OCI-LY7 (cell line): ENCODE results near the gene CGNL1.

Experiments
- EZH2phosphoT487 ChIP-seq: fragments of 200-600 bp; sonication (generic); IDR thresholded peaks from 2 replicates; pipeline ENCODE4 v1.6.1; 2018; ENCODE audit warnings: low read depth, borderline replicate concordance, mild to moderate bottlenecking, mixed run types, antibody characterized with exemption, low read length, moderate library complexity, mixed read lengths
- TF ChIP-seq, protein P1 (sequence below): fragments of 200-600 bp; sonication (generic); conservative IDR thresholded peaks from 2 replicates; pipeline ENCODE4 v1.5.1; 2014; ENCODE audit warnings: mild to moderate bottlenecking, antibody characterized with exemption, low read length, moderate library complexity, mixed read lengths

- TF ChIP-seq, protein P1, sequence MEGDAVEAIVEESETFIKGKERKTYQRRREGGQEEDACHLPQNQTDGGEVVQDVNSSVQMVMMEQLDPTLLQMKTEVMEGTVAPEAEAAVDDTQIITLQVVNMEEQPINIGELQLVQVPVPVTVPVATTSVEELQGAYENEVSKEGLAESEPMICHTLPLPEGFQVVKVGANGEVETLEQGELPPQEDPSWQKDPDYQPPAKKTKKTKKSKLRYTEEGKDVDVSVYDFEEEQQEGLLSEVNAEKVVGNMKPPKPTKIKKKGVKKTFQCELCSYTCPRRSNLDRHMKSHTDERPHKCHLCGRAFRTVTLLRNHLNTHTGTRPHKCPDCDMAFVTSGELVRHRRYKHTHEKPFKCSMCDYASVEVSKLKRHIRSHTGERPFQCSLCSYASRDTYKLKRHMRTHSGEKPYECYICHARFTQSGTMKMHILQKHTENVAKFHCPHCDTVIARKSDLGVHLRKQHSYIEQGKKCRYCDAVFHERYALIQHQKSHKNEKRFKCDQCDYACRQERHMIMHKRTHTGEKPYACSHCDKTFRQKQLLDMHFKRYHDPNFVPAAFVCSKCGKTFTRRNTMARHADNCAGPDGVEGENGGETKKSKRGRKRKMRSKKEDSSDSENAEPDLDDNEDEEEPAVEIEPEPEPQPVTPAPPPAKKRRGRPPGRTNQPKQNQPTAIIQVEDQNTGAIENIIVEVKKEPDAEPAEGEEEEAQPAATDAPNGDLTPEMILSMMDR, result no peak
- TF ChIP-seq EZH2phosphoT487, result no peak
Measured at GRCh38 chr15:57380854-57381253, 4.5 kb downstream of the CGNL1 start.
